ENCODE data around the gene WFDC5. TPM values are rescaled to one million over a fixed set of nuclear protein-coding genes. Genes with fewer than 3 reads are reported as not detected.
"Not testable (repeated sequence)": the region's sequence is repeated elsewhere in the genome, so short reads cannot be mapped to it uniquely, and the experiment has no call there.

WFDC5 gene
- total RNA-seq, 4 donors from 2014 or later: not detected

DNA sequence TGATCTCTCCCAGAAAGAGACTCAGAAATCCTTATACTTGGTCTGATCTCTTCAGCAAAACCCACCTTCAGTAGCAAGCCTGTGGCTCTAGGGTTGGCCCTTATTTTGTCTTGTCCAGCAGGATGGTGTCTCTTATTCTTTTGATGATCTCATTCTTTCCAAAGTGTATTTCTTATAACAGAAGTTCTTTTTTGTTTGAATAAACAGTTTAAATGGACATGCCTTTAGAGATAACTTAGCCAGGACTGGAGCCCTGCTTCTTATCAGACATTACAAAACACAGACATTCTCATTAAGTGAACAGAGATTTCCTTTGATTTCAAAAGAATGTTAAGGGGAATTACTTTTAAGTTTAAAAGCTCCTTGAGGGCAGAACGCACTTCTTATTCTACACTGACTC, 45.7 kb downstream of the WFDC5 start:
- Histone ChIP-seq H3K36me3 (no peaks in the 10 kb centered on the region), H3K4me1 (no peaks in the 10 kb centered on the region), H3K9me3 (no peaks in the 10 kb centered on the region), H3K27ac (no peak overlapping the region), H3K4me3 (replicated peaks in 1 of 3) (no peak overlapping the region), H3K27me3 (no peaks in the 10 kb centered on the region)
- intact Hi-C loops (cut with DNase I): no loop called here
- WGBS, 2 donors: 78 to 90% methylated on average over 1 of the region's 1 CpG
- TF ChIP-seq CTCF (IDR thresholded peaks at IDR 0.05): no peak
- no peak for TF ChIP-seq POLR2A (IDR thresholded peaks at IDR 0.05)
- no peak for DNase-seq

DNA sequence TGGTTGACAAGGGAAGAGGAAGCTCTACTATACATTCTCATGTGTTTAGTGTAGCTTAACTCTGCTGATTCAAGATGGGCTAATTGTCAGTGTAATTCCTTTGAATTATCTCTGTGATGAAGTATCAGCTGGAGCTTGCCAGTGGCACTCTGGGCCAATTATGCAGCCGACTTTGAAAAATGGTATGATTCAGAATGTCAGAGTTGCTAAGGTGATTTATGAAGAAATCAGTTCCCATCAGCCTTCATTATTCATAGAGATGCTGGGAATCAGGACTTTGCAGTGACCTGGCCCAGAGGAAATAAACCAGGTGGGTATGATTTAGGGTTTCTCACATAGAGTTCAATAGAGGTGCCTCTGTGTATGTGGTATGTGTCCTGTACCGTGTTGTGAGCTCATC, 47.4 kb downstream of the WFDC5 start:
- H3K4me3 ChIP-seq (replicated peaks in 1 of 3): no peak overlapping the region
- no peaks in the 10 kb centered on the region for H3K27me3 ChIP-seq
- TF ChIP-seq POLR2A (IDR thresholded peaks at IDR 0.05): no peak
- TF ChIP-seq CTCF (IDR thresholded peaks at IDR 0.05): no peak
- intact Hi-C loops (cut with DNase I): no loop called here
- no peaks in the 10 kb centered on the region for H3K9me3 ChIP-seq
- no peak for DNase-seq
- H3K4me1 ChIP-seq: no peaks in the 10 kb centered on the region
- H3K36me3 ChIP-seq: no peaks in the 10 kb centered on the region
- H3K27ac ChIP-seq: no peak overlapping the region
- 91 to 95% methylated on average over 2 of the region's 2 CpGs for WGBS, 2 donors

DNA sequence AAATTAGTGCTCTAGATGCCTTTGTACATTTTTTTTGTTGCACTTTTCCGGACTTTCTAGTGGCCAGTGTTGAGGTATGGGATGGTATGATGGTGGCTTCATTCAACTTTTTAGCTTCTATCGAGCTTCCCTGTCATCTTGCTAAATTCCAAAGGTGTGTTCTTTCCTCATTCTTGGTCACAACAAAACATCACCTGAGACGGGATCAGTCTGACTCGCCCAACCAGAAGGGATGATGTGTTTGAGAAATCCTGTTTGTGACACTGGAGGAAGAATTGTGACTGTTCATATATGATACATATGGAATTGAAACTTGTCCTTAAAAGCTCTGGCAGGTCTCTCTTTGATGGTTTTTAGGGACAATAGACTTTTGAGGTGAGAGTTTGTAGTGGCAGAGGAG, 47.9 kb downstream of the WFDC5 start:
- no peaks in the 10 kb centered on the region for H3K9me3 ChIP-seq
- intact Hi-C loops (cut with DNase I): no loop called here
- no peaks in the 10 kb centered on the region for H3K27me3 ChIP-seq
- no peak for DNase-seq
- H3K4me1 ChIP-seq: no peaks in the 10 kb centered on the region
- no peak overlapping the region for H3K27ac ChIP-seq
- H3K4me3 ChIP-seq (replicated peaks in 1 of 3): no peak overlapping the region
- TF ChIP-seq POLR2A (IDR thresholded peaks at IDR 0.05) (no peak), CTCF (IDR thresholded peaks at IDR 0.05) (no peak)
- no peaks in the 10 kb centered on the region for H3K36me3 ChIP-seq
- WGBS, 2 donors: 98% methylated on average over 4 of the region's 4 CpGs

DNA sequence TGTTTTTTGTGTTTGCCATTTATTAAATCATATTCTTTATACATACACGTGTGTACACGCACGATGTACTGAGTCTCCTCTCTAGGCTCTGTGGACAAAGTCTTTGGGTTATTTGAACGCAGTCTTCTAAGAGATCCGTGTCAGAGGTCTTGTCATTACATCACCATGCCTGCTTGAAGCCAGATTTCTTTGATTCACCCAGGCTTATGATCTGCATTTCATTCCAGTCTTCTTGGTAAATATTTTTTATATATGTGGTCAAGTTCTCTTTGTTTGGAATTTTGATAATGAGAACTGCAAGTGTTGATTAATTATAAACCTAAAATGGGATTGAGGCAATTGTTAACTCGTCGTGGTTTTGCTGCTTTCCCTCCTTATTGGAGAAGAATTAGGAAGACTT, 48.6 kb downstream of the WFDC5 start:
- DNase-seq: no peak

DNA sequence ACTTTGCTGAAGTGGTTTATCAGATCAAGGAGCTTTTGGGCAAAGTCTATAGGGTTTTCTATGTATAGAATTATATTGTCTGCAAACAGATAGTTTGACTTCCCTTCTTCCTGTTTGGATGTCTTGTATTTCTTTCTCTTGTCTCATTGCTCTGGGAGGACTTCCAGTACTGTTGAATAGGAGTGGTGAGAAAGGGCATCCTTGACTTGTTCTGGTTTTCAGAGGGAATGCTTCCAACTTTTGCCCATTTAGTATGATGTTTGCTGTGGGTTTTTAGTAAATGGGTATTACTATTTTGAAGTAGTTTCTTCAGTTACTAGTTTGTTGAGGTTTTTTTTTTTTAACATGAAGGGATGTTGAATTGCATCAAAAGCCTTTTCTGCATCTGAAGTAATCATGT, 50.2 kb downstream of the WFDC5 start:
- Histone ChIP-seq H3K27ac (no peak overlapping the region), H3K4me3 (replicated peaks in 1 of 3) (no peak overlapping the region), H3K36me3 (no peaks in the 10 kb centered on the region), H3K9me3 (no peaks in the 10 kb centered on the region), H3K4me1 (no peaks in the 10 kb centered on the region), H3K27me3 (no peaks in the 10 kb centered on the region)
- intact Hi-C loops (cut with DNase I): no loop called here
- no peak for DNase-seq
- TF ChIP-seq POLR2A (IDR thresholded peaks at IDR 0.05): no peak
- no peak for TF ChIP-seq CTCF (IDR thresholded peaks at IDR 0.05)

More for the DNA sequence above, 48.6 kb downstream of the WFDC5 start:
- Histone ChIP-seq H3K4me3 (replicated peaks in 1 of 3) (no peak overlapping the region), H3K4me1 (no peaks in the 10 kb centered on the region), H3K27me3 (no peaks in the 10 kb centered on the region), H3K36me3 (no peaks in the 10 kb centered on the region), H3K27ac (no peak overlapping the region), H3K9me3 (no peaks in the 10 kb centered on the region)
- intact Hi-C loops (cut with DNase I): no loop called here
- TF ChIP-seq POLR2A (IDR thresholded peaks at IDR 0.05) (no peak), CTCF (IDR thresholded peaks at IDR 0.05) (no peak)
- WGBS, 2 donors: 91% methylated on average over 7 of the region's 7 CpGs

- H3K9me3 ChIP-seq; H3K27ac ChIP-seq; DNase-seq; H3K4me3 ChIP-seq (replicated peaks in 1 of 3); H3K36me3 ChIP-seq; H3K4me1 ChIP-seq; H3K27me3 ChIP-seq; intact Hi-C loops (cut with DNase I): not testable (repeated sequence)
- 90 to 97% methylated on average over 2 of the region's 2 CpGs for WGBS, 2 donors
These were observed 51.9 kb downstream of the WFDC5 start for GRCh38 chr20:45063107-45063506.

Data from thyroid gland (tissue), 4 donors.